IPS-15b (cell line): Measurements from ENCODE around the gene ITIH5.
"Not testable (repeated sequence)": the region's sequence is repeated elsewhere in the genome, so short reads cannot be mapped to it uniquely, and the experiment has no call there.

Experiments used
- H3K27me3 ChIP-seq: one replicate; pipeline ENCODE4 v1.6.1; 2013; ENCODE audit warnings: low read length; ENCODE audit not compliant: control insufficient read depth, insufficient read depth
- H3K36me3 ChIP-seq: one replicate; pipeline ENCODE4 v1.6.1; 2013; ENCODE audit warnings: low read length; ENCODE audit not compliant: control insufficient read depth, insufficient read depth
- H3K4me1 ChIP-seq: one replicate; pipeline ENCODE4 v1.6.1; 2013; ENCODE audit warnings: mild to moderate bottlenecking, low read length; ENCODE audit not compliant: control insufficient read depth, insufficient read depth
- H3K4me3 ChIP-seq: one replicate; pipeline ENCODE4 v1.5.1; 2013; ENCODE audit warnings: low read depth, low read length
- H3K9ac ChIP-seq: one replicate; pipeline ENCODE4 v1.6.1; 2013; ENCODE audit warnings: low read depth, mild to moderate bottlenecking, low read length
- H3K9me3 ChIP-seq: one replicate; pipeline ENCODE4 v1.6.1; 2013; ENCODE audit warnings: mild to moderate bottlenecking, low read length; ENCODE audit not compliant: control insufficient read depth, insufficient read depth

The ITIH5 gene

DNA sequence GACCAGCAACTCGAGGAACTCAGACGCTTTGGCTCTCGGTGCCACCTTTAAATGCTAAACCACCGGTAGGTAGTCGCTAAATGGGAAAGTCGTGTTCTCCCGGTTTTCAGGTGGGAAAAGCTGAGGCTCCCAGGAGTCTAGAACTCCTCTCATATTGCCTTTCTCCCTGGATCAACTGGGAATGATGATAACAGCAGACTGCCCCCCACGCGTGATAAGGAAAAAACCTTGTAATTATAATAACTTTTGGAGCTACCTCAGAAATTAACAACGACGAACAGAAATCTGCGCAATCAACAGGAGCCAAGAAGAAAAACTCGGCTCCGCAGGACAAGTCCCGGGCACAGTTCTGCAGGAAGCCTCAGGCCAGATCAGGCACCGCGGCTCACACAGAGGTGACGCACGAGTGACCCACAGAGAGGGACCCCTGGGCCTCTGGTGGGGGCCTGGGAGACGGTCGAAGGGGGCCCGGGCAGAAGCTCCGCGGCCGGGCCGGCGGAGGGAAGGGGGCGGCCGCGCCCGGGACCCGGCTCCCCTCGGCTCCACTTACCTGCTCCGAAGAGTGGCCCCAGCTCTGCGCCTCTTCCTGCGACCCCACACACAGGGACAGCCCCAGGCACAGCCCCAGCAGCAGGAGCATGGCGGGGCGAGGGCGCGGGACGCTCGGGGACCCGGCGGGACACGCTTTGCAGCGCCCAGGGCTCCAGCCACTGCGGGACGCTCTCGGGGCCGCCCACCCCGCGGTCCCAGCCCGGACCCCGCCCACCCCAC is at the start of gene ITIH5:
TSS of gene ITIH5 (minus strand) at position 714 of the 771 bp plus-strand sequence. CDS start at position 640, 74 bp downstream.
- no peak within 1 kb of the TSS for H3K9ac ChIP-seq
- H3K9me3 ChIP-seq = no peaks in the 10 kb centered on the region
- no peaks in the 10 kb centered on the region for H3K36me3 ChIP-seq
- H3K4me3 ChIP-seq = peak within 1 kb of the TSS; percentile 57
- peaks cover 45% of the 10 kb centered on the region for H3K27me3 ChIP-seq
- no peaks in the 10 kb centered on the region for H3K4me1 ChIP-seq

- H3K4me1 ChIP-seq = no peaks in the 10 kb centered on the region
- H3K27me3 ChIP-seq = no peaks in the 10 kb centered on the region
- H3K9me3 ChIP-seq = no peaks in the 10 kb centered on the region
- H3K36me3 ChIP-seq = no peaks in the 10 kb centered on the region
- H3K9ac ChIP-seq = no peak overlapping the region
- H3K4me3 ChIP-seq = no peak overlapping the region
These were observed 48.7 kb upstream of the ITIH5 start for GRCh38 chr10:7715515-7715914.

DNA sequence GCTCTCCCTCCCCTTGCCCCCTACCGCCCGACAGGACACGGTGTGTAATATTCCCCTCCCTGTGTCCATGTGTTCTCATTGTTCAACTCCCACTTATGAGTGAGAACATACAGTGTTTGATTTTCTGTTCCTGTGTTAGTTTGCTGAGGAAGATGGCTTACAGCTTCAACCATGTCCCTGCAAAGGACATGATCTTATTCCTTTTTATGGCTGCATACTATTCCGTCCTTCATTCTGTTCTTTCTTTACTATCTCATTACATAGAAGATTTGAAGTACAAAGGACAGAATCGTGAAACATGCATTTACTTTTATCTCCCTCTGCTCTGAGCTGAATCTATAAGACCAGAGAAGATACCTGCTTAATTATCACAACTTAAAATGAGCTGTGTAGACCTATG is 44.3 kb upstream of the ITIH5 start:
- H3K4me1 ChIP-seq, H3K27me3 ChIP-seq, H3K9me3 ChIP-seq, H3K9ac ChIP-seq, H3K36me3 ChIP-seq, H3K4me3 ChIP-seq: not testable (repeated sequence)

DNA sequence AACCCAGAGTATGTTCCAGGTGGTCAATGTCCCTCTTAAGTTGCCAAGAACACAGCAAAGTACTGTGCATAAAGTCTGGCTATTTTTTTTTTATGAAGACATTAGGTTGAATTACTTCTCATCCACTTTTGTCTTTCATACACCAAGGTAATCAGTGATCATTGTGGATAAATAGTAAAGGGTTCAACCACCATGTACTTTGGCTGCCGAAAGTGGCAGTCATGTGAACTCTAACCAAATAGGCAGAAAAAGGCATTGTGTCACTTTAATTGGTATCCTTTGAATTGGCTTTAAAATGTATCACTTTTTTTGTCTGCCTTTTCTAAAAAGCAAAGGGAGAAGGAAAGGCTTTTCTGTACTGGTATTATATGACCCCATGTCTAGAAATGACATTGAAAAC is 43.7 kb upstream of the ITIH5 start:
- no peaks in the 10 kb centered on the region for H3K4me1 ChIP-seq
- no peak overlapping the region for H3K4me3 ChIP-seq
- H3K9me3 ChIP-seq = no peaks in the 10 kb centered on the region
- H3K36me3 ChIP-seq = no peaks in the 10 kb centered on the region
- no peak overlapping the region for H3K9ac ChIP-seq
- H3K27me3 ChIP-seq = no peaks in the 10 kb centered on the region

DNA sequence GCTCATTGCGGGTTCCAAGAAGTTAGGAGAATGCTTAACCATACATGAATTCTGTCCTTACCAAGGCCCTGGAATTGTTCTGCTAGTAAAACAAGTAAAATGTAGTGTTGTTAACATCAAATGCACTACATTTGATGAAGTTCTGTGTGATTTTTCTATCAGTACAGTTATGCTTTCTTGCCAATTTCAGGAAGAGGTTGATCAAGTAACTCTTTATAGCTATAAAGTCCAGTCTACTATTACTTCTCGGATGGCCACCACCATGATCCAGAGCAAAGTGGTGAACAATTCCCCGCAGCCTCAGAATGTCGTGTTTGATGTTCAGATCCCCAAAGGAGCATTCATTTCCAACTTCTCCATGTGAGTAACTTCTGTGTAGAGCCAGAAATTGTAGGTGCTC is 42.1 kb upstream of the ITIH5 start:
- H3K9me3 ChIP-seq = no peaks in the 10 kb centered on the region
- no peaks in the 10 kb centered on the region for H3K36me3 ChIP-seq
- H3K4me1 ChIP-seq = no peaks in the 10 kb centered on the region
- H3K9ac ChIP-seq = no peak overlapping the region
- no peak overlapping the region for H3K4me3 ChIP-seq
- no peaks in the 10 kb centered on the region for H3K27me3 ChIP-seq

DNA sequence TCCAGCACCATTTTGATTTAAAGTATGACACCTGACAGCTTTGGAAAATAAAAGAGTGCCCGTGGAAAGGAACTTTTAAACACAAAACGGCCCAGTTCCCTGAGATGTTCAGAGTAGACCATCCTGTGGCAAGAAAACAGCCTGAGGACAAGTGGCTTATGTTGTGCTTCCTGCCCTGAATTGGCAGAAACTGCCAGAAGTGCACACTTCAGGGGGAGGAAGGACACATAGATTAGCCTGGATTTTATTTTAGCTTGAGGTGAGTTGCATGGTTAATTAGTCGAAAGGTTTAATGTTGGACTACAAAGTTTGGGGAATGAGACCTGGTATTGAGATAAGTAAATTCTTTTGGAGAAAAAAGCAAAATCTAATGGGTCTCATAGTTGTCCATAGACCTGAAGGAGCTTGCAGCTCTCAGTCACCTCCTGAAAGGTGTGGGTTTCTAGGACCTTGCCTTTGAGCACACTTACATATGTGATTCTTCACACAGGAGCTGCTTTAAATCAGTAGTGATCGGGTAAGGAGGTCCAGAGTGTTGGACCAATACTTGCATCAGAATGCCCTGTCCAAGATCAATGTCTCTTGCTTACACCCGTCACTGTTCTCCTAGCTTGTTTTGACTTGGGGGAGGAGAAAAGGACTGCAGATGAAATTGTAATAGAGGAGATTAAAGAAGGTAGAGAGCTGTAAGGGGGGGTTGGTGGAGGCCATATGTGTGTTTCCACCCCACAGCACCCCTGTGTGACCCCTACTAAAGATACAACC is 41.3 kb upstream of the ITIH5 start:
- no peaks in the 10 kb centered on the region for H3K9me3 ChIP-seq
- H3K9ac ChIP-seq = no peak overlapping the region
- no peaks in the 10 kb centered on the region for H3K4me1 ChIP-seq
- no peaks in the 10 kb centered on the region for H3K36me3 ChIP-seq
- H3K4me3 ChIP-seq = no peak overlapping the region
- no peaks in the 10 kb centered on the region for H3K27me3 ChIP-seq

- no peak overlapping the region for H3K4me3 ChIP-seq
- H3K9me3 ChIP-seq = no peaks in the 10 kb centered on the region
- H3K27me3 ChIP-seq = no peaks in the 10 kb centered on the region
- H3K9ac ChIP-seq = no peak overlapping the region
- no peaks in the 10 kb centered on the region for H3K36me3 ChIP-seq
- no peaks in the 10 kb centered on the region for H3K4me1 ChIP-seq
These were observed 40.3 kb upstream of the ITIH5 start for GRCh38 chr10:7707102-7707501.

GRCh38 chr10:7706534-7707073 is 39.8 kb upstream of the ITIH5 start:
- Histone ChIP-seq H3K9me3 (no peaks in the 10 kb centered on the region), H3K9ac (no peak overlapping the region), H3K36me3 (no peaks in the 10 kb centered on the region), H3K27me3 (no peaks in the 10 kb centered on the region), H3K4me1 (no peaks in the 10 kb centered on the region), H3K4me3 (no peak overlapping the region)

GRCh38 chr10:7705341-7705740 is 38.6 kb upstream of the ITIH5 start:
- H3K9me3 ChIP-seq = no peaks in the 10 kb centered on the region
- no peak overlapping the region for H3K9ac ChIP-seq
- H3K36me3 ChIP-seq = no peaks in the 10 kb centered on the region

GRCh38 chr10:7704071-7705016 is 37.6 kb upstream of the ITIH5 start:
- H3K9ac ChIP-seq = no peak overlapping the region
- H3K4me1 ChIP-seq = no peaks in the 10 kb centered on the region
- no peak overlapping the region for H3K4me3 ChIP-seq
- H3K36me3 ChIP-seq = no peaks in the 10 kb centered on the region
- no peaks in the 10 kb centered on the region for H3K9me3 ChIP-seq
- H3K27me3 ChIP-seq = no peaks in the 10 kb centered on the region

More at GRCh38 chr10:7705341-7705740, 38.6 kb upstream of the ITIH5 start:
- Histone ChIP-seq H3K27me3 (no peaks in the 10 kb centered on the region), H3K4me1 (no peaks in the 10 kb centered on the region), H3K4me3 (no peak overlapping the region)

- H3K27me3 ChIP-seq = no peaks in the 10 kb centered on the region
- H3K4me3 ChIP-seq = no peak within 1 kb of the TSS
These were observed 36.4 kb upstream of the ITIH5 start, which contains the start of gene ITIH2 for GRCh38 chr10:7703140-7703539. Gene ITIH2 (plus strand): TSS chr10:7703316. CDS start chr10:7703435, 119 bp downstream.

More at GRCh38 chr10:7703140-7703539, 36.4 kb upstream of the ITIH5 start, which contains the start of gene ITIH2:
- no peak within 1 kb of the TSS for H3K9ac ChIP-seq
- H3K36me3 ChIP-seq = no peaks in the 10 kb centered on the region
- no peaks in the 10 kb centered on the region for H3K4me1 ChIP-seq
- H3K9me3 ChIP-seq = no peaks in the 10 kb centered on the region
